Left lobe of liver (tissue), 2 donors: Measurements from ENCODE around the gene CNTN6. TPM values are rescaled to one million over a fixed set of nuclear protein-coding genes. Genes with fewer than 3 reads are reported as not detected.

ENCODE experiments used
- ATAC-seq: fragments of 200-7000 bp; cut with Tn5 transposase; one replicate; pipeline ENCODE4 v1.9.1; 2020; ENCODE audit warnings: mild to moderate bottlenecking, moderate library complexity
- DNase-seq: peaks from one replicate; pipeline ENCODE4 v3.0.0-alpha.2; 2020; ENCODE audit warnings: low spot score
- total RNA-seq: library from RNA; stranded (reverse); gene quantifications from one replicate; pipeline ENCODE4 v1.2.1, GENCODE V29; 2021
- donor health status: DM: no; HTN: no; CAD: no; lungs with moderate emphysema.
- donor health status: DM: no; HTN: yes; CAD: no.

CNTN6 gene
- total RNA-seq, 1 donor from 2014 or later, result not detected

DNA sequence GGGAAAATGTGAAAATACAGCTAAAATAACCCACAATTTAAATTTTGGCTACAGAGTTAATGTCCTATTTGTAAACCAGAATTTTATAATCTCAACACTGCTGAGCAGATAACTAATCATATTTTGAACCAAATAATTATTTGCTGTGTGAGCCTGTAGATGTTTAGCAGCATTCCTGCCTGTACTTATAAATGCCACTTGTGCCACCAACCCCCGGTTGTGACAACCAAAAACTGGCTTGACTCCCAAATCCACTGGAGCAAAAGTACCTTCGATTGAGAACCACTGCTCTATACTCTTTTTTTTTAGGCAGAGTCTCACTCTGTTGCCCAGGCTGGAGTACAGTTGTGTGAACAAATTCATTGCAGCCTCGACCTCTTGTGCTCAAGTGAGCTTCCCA lies 78.5 kb downstream of the CNTN6 start:
- DNase-seq, result no peak
- no peak for ATAC-seq

GRCh38 chr3:1172644-1173043 lies 79.8 kb downstream of the CNTN6 start:
- ATAC-seq (no peak), DNase-seq (no peak)

GRCh38 chr3:1179146-1179545 lies 86.3 kb downstream of the CNTN6 start:
- no peak for DNase-seq
- no peak for ATAC-seq

GRCh38 chr3:1183320-1184048 lies 90.7 kb downstream of the CNTN6 start:
- no peak for ATAC-seq
- no peak for DNase-seq

- ATAC-seq (no peak), DNase-seq (no peak)
Measured at GRCh38 chr3:1190569-1190968, 97.7 kb downstream of the CNTN6 start.

- DNase-seq (no peak), ATAC-seq (no peak)
Measured at GRCh38 chr3:1191026-1191425, 98.2 kb downstream of the CNTN6 start.

DNA sequence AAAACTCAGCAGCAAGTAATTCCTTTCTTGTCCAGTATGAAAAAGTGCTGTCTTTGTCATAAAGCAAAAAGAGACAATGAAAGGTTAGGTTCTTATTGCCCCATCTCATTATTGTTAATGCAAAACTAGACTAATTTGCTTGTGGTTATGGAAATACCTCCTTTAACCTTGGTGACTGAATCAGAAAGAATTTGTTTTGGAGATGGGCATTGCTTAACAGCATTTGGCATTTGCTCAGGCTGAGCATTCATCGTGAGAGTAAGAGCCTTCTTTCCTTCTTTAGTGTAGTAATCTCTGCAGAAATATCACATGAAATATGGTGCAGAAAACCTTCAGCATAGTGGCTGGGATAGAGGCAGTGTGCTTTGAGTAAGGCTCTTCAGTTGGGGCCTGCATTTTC lies 103.1 kb downstream of the CNTN6 start:
- DNase-seq (no peak), ATAC-seq (no peak)

GRCh38 chr3:1197051-1197450 lies 104.2 kb downstream of the CNTN6 start:
- no peak for DNase-seq
- no peak for ATAC-seq

- DNase-seq (no peak), ATAC-seq (no peak)
Measured at GRCh38 chr3:1200371-1200770, 107.5 kb downstream of the CNTN6 start.

DNA sequence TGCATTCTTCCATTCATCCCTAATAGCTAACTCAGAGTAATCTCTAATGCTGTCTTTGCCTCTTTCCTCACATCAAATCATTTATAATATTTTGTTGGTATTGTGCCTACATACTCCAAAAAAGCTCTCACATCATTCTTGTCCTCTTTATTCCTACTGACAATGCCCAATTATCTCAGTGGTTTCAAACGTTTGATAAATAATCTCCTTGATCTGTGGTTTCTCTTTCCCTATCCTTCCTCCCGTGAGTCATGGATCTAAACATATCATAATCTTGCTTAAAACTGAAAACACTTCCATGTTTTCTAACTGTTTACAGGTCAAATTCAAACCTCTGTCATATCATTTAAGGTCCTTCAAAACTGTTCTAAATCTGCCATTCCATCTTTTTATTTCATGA lies 115.1 kb downstream of the CNTN6 start:
- DNase-seq, result no peak
- ATAC-seq, result no peak

- DNase-seq (no peak), ATAC-seq (no peak)
Measured at GRCh38 chr3:1214933-1215332, 122.1 kb downstream of the CNTN6 start.

GRCh38 chr3:1216856-1217255 lies 124.0 kb downstream of the CNTN6 start:
- DNase-seq (no peak), ATAC-seq (no peak)

- DNase-seq (no peak), ATAC-seq (no peak)
Measured at GRCh38 chr3:1227111-1227510, 134.3 kb downstream of the CNTN6 start.

DNA sequence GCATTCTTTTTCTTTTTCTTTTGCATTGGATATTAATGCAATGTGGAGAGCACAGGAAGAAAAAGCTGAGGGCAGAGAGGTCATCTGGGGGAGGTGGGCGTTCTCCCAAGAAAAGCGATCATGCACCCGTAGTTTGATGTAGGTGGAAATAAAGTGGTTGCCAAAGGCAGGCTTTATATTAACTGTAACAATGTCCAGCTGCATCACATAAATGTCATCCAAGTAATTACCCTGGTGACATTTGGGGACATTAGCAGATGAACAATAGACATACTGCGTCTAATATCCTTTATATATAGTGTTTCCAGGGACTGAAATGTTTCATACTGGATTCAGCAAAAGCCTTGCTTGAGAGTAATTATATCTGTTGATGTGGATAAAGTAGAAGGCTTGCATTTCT lies 135.5 kb downstream of the CNTN6 start:
- ATAC-seq (no peak), DNase-seq (no peak)

DNA sequence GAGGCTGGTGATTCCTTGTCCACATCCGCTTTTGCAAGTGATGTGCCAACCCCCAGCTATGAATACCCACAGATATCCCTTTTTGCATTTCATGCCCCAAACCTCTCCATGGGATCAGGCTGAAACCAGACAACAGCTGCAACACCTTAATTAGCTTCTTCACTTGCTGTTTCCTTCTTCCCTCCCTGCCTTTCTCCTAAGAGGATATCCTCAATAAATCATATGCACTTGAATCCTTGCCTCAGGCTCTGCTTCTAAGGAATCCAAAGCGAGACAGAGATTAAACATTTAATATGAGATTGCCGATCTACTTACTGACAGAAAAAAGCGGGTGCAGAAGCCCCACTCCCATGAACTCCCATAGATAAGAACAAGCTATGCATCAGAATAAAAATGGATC lies 138.1 kb downstream of the CNTN6 start:
- ATAC-seq (no peak), DNase-seq (no peak)

DNA sequence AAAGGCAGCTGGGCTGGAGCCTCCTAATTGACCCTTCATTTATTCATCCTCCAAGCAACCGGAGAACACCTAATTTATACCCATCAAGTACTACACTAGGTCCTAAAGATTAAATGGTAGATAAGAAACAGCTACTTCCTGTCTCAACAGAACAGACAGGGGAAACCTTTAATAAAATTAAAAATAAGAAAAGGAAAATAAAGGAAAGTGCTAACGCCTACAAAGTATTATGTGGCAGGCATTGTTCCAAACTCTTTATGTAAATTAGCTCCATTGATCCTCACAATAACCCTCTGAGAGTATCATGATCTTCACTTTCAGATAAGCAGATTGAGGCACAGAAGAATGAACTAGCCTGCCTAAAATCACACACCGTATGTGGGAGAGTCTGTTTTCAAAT lies 139.5 kb downstream of the CNTN6 start:
- ATAC-seq, result no peak
- no peak for DNase-seq

- DNase-seq (no peak), ATAC-seq (no peak)
Measured at GRCh38 chr3:1235526-1236120, 142.8 kb downstream of the CNTN6 start.

GRCh38 chr3:1251282-1252060 lies 158.6 kb downstream of the CNTN6 start:
- ATAC-seq, result no peak
- no peak for DNase-seq

DNA sequence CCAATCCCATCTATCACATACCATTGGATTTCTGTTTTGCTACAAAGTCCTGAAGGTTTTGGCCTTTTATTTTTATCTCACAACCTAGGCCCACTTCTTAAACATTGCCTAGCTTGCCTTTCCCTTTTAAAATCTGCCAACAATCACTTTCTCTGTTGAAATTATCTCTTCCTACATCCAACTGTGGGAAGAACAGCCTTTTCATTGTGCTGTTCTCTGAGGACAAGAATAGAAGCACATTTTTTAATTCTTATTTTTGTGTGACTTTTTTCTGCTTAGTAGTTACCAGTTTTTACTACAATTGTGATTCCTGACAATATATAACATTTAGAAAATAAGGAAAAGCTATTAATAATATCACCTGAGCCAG lies 159.2 kb downstream of the CNTN6 start:
- ATAC-seq, result no peak
- DNase-seq, result no peak

DNA sequence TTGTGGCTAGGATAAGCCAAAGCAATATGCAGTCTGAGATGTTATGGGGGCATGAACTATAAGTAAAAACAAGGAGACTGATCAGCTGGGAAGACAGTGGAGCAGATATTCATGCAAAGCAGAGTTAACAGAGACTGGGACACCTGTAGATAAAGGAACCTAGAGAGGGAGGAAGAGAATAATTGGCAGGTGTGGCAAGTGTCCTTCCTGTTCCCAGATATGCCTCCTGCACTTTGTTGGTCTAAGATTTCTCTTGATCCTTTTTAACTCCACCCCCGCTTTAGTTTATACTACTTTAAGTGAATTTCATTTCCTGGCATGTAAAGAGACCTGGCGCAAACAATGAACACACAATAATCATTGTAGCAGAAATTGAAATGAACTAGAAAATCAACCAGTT lies 169.4 kb downstream of the CNTN6 start:
- no peak for ATAC-seq

GRCh38 chr3:1263121-1263520 lies 170.3 kb downstream of the CNTN6 start:
- no peak for DNase-seq
- no peak for ATAC-seq

More for the DNA sequence above, 169.4 kb downstream of the CNTN6 start:
- DNase-seq, result no peak

- ATAC-seq (no peak), DNase-seq (no peak)
Measured at GRCh38 chr3:1269808-1270207, 177.0 kb downstream of the CNTN6 start.
